Stimulated activated CD8-positive, alpha-beta memory T cell treated with anti-CD3 and anti-CD28 coated beads, Interleukin-15, amount 100 ng/mL, for 4 hours (primary cell): ENCODE measurements around the gene SLC27A4.

ENCODE experiments used
- DNase-seq, 2 donors: peaks; one replicate each; pipeline ENCODE4 v3.0.0-alpha.2; 2020; ENCODE audit warnings: low read depth in 2 of 2

The SLC27A4 gene

DNA sequence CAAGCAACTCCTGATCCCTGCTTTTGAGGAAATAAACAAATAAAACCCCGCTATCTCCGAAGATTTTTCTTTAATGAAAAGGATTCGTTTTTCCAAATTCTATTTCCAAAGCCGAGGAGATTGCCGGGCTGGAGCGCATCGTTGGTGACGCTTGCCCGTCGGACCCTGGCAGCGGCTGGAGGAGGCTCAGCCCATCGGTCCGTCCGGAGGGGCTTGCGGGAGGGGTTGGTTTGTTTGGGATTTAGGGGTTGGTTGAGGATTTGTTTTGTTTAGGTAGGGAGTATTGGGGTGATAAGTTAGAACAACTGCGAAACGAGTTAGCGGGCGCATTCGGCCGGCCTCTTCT, 51.6 kb downstream of the SLC27A4 start:
- DNase-seq = no peak

DNA sequence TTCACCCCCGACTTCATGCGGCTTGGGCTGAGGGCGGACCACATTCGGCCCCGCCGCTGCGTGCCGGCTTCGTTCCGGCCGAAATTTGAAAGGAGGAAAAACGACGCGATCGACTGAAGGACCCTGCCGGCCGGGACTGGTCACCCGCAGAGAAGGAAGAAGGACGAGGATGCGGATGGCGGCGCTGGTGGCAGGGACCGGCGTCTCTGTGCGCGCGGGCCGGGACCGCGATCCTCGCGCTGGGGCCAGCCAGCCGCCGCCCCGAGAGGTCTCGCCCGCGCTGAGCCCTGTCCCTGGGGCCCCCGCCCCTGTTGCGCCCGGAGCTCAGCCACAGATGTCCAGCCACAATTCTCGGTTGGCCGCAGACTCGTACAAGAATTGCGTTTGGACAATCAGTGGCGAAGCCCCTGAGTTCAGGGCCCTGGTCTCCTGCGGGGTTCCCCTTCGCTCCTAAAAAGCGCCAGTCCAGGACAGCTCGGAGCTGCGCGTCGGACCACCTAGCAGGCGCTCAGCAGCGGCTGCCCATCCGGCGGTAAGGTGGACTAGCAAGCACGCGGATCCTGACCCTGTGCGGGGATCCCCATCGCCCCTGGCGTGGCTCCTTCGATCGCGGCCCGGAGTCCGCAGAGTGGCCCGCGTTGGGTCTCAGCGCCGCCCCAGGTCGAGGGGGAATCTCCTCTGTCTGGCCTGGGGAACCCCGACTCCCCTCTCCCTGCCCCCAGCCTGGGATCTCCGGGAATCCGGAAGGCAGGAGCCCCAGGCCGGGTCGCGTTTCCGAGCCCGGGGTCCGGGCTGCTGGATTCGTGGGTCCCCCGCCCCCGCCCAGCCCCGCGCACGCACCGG, 52.2 kb downstream of the SLC27A4 start:
- no peak for DNase-seq

DNA sequence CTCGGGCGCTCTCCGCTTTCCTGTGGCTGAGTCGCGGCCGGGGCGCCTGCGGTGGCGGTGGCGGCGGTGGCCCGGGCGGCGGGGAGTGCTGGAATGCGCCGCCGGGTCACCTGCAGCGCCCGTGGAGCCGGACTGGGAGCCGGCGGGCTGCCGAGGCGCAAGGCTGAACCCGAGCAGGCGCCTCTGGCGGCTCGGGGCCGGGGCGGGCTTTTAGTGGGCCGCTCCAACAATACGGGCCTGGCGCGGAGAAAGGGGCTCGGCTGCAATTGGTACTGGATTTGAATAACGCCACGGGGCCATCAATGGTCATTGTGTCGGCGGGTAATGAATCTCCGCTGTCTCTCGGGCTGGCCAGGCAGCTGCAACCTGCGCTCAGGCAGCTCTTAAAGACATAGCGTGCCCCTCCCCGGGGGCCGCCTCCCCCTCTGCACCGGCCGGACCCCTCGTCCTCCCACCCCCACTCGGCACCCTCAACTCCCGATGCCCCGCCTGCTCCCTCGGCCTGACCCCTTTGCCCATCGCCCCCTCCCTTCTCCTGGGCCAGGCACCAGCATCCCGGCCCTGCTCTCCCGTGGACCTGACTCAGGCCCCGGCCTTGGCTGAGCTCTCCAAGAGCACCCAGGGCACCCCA, 52.9 kb downstream of the SLC27A4 start:
- no peak for DNase-seq

DNA sequence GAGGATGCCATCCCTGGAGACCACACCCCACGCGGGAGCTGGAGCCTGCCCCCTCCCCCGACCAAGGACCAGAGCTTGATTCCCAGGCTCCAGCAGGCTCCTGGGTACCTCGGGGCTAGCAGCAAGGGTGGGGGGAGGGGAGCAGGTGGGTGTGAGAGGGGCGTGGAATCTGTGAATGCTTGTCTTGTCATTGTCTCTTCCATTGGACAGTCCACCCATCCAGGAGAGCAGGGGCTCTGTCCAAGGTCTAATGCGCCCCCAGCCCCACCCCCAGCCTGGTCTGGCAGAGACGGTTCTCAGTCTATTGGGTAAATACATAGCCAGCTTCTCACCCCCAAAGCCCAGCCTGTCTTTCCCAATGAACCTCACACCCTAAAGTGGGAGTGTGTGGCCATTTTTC, 53.6 kb downstream of the SLC27A4 start:
- no peak for DNase-seq

DNA sequence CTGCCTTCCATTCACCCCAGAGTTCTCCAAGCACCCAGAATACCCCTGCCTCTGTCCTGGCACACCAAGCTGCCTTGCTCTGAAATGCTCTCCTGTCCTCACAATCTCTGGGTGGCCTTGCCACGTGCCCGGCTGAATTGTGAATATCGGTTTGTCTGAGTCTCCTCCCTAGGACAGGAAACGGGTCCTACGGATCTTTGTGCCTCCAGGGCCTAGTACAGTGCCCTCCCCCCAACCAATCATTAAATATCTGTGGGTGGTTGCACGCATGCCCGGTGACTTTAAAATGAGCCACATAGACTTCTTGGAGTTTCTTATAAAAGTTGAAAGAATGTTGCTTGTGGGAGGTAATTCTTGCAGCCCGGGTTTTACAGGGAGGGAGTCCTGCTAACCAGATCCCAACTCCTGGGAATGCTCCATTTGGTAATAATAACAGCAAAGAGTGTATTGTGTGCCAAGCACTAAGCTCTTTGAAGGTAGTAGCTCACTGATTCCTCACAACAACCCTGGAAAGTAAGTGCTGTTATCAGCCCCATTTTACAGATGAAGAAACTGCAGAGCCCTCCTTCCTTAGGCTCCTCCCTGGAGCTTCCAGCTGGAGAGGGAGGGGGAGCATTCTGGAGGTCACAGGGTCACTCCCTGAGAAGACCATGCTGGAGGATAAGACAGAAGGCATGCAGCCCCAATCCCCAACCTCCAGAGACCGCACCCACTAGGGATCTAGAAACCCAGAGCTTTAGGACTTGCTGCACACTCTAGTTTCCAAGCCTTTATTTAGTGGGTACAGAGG, 54.2 kb downstream of the SLC27A4 start:
- DNase-seq = no peak

DNA sequence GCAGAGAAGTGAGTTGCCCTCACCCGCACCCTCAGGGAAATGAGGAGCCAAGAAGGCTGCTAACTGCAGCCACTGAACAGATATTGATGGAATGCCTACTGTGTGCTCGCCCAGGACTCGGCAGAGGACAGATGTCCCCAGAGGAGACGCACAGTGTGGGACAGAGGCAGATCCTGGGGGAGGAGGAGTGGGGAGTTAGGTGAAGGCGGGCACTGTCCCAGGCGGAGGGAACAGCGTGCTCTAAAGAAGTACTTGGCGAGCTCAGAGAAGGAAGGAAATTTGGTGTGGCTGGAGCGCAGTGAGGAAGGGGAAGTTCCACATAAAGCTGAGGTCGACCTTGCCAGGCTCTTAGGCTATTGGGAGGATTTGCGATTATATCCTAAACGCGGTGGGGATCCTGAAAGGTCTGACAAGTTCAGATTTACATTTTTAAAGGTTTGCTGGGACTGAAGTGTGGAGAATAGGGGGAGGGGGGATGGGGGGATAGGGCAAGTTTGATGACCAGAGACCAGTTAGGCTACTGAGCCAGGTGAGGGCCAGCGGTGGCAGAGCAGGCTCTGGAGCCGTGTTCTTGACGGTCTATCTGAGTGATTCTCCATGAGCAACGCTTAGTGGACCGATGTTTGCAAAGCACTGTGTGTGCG, 56.8 kb downstream of the SLC27A4 start:
- DNase-seq = no peak

DNA sequence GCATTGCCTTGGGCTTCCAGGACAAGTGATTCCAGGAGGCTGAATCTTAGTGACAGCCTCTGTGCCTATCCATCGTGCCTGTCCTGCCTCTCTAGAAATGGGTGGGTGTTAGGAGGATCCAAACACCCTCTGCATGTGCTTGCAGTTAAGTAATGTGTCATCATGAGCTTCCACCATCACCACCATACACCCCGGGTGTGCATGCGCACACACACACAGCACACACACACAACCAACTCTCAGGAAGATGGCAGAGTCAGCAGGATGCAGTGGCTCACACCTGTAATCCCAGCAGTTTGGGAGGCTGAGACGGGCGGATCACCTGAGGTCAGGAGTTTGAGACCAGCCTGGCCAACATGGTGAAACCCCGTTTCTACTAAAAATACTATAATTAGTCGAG, 57.5 kb downstream of the SLC27A4 start:
- DNase-seq = no peak

DNA sequence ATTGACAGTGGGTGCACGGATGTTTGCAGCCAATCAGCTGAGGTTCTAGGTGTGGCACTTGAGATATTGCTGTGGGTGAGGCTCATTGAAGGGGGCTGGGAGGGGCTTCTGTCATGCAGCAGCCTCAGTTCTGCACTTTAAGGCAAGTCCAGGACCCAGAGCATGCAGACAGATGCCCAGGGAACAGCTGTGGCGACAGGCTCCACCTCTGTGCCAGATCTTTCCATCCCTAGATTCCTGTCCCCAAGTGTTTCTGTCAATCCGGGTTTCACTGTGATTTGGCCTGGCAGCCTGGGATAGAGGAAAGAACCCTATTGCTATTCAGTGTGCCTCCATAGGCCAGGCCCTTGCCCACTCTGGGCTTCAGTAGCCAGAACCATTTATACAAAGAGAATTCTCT, 59.5 kb downstream of the SLC27A4 start:
- no peak for DNase-seq

DNA sequence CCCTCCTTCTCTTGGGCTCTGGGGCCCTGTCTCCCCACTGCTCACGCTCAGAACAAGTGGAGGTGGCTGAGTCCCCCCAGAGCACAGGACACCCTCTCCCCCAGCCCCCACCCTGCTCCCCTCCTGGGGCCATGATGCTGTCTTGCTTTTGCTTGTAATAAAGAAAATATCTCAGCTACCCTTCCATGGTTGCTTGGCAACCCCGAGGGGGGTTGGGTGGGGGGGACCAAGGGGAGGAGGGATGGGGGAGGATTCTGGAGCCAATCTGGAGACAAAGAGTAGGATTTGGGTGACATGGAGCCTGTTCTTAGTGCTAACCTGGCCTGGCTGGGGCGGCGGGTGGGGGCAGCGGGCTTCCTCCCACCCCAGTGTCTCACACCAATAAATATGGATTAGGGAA, 64.2 kb downstream of the SLC27A4 start:
- DNase-seq = no peak

DNA sequence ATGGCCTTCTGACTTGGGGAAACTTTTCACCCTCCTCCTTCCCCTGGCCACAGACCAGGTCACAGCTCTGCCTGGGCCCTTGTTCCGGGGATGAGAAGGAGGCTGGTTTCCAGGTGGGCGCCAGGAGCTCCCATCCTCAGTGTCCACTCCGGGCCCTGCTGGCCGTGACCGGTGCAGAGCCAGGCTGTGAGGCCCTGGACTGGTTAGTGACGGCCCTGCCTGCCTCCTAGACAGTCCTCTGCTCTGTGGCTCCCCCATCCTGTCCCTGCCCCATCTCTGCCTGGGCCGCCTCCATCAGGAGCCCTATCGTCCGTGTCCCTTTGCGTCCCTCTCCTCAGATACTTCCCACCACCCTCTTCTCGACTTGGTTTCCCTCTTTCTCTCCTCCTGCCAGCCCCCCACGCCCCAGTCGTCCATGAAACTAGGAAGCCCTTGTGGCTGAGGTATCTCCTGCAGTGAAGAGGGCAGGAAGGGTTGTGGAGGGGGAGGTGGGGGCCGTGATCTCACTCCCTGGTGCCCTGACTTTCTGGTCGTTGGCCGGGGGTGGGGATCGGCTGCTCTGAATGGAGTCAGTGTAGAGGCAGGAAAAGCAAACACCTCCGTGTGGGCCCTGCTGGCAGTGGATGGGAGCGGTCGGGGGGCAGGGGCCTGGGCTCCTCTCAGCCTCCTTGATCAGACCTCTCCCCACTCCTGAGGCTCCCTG, 64.9 kb downstream of the SLC27A4 start:
- DNase-seq = no peak

DNA sequence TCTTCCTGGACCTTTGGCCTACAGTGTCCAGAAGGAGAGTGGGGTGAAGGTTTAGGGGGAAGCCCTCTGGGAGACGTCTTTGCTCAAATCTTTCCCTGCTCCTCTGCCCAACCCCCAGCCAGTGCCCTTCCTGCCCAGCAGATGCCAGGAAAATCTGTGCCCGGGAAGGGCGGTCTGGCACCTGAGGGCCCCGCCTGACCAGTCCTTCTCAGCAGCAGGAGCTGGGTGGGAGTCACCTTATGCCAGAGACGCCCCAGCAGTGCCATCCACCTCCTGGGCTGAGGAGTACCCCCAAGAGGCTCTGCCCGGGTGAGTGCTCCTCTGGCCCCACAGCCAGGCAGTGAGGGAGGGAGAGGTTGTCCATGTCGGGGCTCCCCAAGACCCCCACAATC, 65.4 kb downstream of the SLC27A4 start:
- no peak for DNase-seq

DNA sequence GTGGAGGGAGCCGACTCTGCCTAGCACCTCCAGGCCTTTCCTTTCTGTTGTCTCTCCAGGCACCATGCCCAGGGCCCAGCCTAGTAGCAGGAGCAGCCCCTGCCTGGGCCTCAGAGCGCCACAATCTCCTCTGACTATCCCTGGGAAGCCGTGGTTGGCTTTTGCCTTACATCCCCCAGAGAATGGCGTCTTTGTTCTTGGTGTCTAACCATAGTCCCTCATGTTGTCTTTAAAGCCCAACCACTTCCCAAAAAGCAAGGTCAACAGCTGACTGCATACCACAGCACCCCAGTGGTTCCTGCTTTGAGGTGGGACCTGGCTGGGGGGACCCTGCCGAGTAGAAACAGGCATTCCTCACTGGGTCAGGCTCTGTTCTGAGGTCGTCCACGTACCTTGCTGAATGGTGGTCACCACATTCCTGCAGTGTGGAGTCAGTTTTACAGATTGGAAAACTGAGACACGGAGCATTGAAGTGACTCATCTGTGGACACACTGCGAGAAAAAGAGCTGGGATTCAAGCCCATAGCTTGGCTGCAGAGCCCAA, 66.6 kb downstream of the SLC27A4 start:
- DNase-seq = no peak

DNA sequence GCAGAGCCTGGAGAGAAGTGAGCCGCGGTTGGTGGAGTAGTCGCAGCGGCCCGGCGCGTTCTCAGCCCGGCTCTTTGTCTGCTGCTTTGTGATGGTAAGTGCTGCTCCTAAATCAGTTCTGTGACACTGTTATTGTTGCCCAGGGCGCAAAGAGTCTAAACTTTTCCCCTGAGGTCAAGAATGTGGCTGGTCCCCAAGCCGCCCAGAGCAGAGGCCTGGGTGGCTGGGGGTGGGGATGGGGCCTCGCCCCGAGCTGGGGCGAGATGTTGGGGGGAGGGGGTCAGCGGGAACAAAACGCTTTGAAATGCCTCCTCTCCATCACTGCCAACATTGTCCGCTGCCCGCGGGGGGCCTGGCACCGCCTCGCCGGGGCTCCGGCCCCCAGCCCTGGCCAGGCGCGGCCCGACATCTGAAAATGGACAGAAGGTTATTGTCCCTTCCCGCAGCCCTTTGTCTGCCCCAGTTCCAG, 68.7 kb downstream of the SLC27A4 start:
- no peak for DNase-seq

DNA sequence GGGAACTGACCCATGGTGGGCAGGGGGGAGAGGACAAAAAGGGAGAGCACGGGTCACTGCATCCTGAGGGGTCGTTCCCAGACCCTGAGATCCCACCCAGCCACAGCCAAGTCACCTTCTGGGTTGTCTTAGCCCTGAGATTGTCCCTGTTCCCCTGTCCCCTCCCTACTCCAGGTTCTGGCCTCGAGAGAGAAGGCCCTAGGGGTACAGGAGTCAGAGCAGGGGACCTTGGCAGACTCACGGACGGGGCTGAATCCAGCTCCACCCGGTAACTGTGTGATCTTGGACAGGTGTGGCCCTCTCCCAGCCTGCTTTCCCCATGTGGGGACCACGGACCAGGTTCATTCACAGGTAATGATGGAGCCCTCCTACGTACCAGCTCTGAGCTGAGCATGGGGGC, 69.1 kb downstream of the SLC27A4 start:
- no peak for DNase-seq

DNA sequence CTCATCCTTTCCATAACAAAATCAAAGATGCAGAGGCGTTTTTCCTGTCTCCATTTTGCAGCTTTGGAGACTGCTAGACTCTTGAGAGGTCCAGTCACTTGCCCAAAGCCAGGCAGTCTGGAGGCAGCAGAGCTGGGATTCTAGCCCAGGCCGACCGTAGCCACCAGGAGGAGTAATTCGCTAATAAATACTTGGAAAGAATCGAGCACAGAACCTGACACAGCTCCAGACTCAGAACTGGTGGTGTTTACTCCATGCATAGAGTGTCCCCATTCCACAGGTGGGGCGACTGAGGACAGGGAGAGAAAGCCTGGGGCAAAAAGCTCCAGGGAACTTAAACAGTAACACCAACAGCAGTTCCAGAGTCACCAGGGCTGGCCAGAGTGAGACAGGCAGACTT, 69.7 kb downstream of the SLC27A4 start:
- no peak for DNase-seq
